Lower leg skin (tissue), 4 donors: ENCODE measurements around the gene SGCG. TPM values are rescaled to one million over a fixed set of nuclear protein-coding genes. Genes with fewer than 3 reads are reported as not detected.
A peak's percentile ranks its signal among the peaks of the same experiment; 100 is the strongest.

Experiments used
- DNase-seq, 2 donors: peaks; one replicate each; pipeline ENCODE4 v3.0.0-alpha.2; 2019; ENCODE audit warnings: low spot score in 2 of 2
- H3K4me3 ChIP-seq: fragments of 200-600 bp; sonication (generic); 2 replicates; pipeline ENCODE4 v1.5.1; 2017; ENCODE audit warnings: mild to moderate bottlenecking, low read depth; ENCODE audit not compliant: poor library complexity, severe bottlenecking
- POLR2A ChIP-seq, 2 donors: fragments of 450-650 bp; IDR thresholded peaks; one replicate each; pipeline ENCODE4 v1.6.1; 2016 to 2017; ENCODE audit warnings: antibody characterized with exemption in 2 of 2, mild to moderate bottlenecking in 1 of 2, moderate library complexity in 1 of 2
- WGBS, 2 donors: methylation state at CpG; one replicate each; pipeline ENCODE4 v1.1.5; 2018; 5-methylcytosine and 5-hydroxymethylcytosine counted together
- intact Hi-C: fragments of 100-400 bp; cut with DNase I; formaldehyde crosslinking; loops from one replicate; pipeline ENCODE4 v1.15.0; 2023; ENCODE audit warnings: low total_unique reads
- total RNA-seq, 4 donors: library from RNA; depleted of rRNA; stranded (reverse); fragments of >200 nt; gene quantifications; one replicate each; pipeline ENCODE4 v1.1.0, GENCODE V29; 2016
- TF ChIP-seq, protein P1 (sequence below), 3 donors: fragments of 450-650 bp; IDR thresholded peaks; one replicate each; pipeline ENCODE4 v1.5.1; 2016; ENCODE audit warnings: antibody characterized with exemption in 3 of 3, mild to moderate bottlenecking in 3 of 3, moderate library complexity in 2 of 3

SGCG gene
- total RNA-seq, 4 donors from 2014 or later: 0.72 to 2.3 (median 0.90) TPM

DNA sequence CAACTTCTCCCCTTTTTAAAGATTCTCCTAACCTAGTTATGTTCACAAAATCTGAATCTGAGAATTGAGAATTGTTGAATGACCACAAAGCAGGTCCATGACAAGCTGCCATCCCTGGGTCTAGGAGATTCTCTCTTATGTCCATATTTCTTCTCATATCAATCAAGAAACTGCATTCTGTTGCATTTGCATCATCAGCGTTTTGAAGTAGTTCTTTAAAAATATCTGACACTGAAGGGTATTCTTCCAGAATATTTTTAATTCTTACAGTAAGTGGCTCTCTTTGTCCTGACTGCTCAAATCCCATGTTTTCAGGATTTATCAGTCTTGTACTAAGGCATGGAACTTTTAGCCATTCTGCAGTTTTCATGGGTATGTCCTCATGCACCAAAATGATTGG is 158.4 kb downstream of the SGCG start:
- TF ChIP-seq, protein P1, sequence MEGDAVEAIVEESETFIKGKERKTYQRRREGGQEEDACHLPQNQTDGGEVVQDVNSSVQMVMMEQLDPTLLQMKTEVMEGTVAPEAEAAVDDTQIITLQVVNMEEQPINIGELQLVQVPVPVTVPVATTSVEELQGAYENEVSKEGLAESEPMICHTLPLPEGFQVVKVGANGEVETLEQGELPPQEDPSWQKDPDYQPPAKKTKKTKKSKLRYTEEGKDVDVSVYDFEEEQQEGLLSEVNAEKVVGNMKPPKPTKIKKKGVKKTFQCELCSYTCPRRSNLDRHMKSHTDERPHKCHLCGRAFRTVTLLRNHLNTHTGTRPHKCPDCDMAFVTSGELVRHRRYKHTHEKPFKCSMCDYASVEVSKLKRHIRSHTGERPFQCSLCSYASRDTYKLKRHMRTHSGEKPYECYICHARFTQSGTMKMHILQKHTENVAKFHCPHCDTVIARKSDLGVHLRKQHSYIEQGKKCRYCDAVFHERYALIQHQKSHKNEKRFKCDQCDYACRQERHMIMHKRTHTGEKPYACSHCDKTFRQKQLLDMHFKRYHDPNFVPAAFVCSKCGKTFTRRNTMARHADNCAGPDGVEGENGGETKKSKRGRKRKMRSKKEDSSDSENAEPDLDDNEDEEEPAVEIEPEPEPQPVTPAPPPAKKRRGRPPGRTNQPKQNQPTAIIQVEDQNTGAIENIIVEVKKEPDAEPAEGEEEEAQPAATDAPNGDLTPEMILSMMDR (IDR thresholded peaks at IDR 0.05): no peak
- no peak for TF ChIP-seq POLR2A (IDR thresholded peaks at IDR 0.05)
- H3K4me3 ChIP-seq: no peak overlapping the region

DNA sequence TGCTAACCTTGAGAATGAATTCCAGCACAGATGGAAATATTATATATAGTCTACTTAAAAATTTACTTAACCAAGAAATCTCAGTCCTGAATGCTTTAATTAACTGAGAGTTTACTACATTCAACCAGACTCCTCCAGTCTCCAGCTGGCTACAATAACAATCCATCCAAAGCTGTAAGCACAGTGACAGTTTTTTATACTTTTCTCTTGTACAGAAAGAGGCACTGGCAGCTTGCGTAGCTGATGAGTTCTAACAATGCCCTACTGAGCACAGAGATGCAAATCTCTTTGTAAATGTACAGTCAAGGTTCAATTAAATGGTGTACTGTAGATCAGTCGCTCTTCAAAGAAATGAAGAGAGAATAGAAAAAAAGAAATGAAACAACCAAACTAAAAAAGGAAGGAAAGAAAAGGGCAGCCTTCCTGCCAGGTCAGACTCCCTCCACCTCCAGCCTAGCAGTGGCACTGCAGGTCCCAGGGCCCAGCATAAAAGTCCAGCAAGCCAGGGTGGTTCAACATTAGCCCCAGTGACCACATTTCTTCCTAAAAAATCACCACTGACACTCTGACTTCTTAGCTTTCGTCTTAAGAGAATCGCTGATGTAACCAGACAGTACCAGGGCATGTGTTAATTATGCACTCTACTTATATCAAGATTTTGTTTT is 164.3 kb downstream of the SGCG start:
- TF ChIP-seq POLR2A (IDR thresholded peaks at IDR 0.05): no peak
- TF ChIP-seq, protein P1 (IDR thresholded peaks at IDR 0.05): no peak
- no peak overlapping the region for H3K4me3 ChIP-seq
- intact Hi-C loops: no loop called here
- 92 to 97% methylated on average over 4 of the region's 4 CpGs for WGBS, 2 donors
- DNase-seq: no peak

More for the DNA sequence above, 158.4 kb downstream of the SGCG start:
- DNase-seq: no peak
- WGBS, 2 donors: 94 to 100% methylated on average over 1 of the region's 1 CpG
- intact Hi-C loops: no loop called here

DNA sequence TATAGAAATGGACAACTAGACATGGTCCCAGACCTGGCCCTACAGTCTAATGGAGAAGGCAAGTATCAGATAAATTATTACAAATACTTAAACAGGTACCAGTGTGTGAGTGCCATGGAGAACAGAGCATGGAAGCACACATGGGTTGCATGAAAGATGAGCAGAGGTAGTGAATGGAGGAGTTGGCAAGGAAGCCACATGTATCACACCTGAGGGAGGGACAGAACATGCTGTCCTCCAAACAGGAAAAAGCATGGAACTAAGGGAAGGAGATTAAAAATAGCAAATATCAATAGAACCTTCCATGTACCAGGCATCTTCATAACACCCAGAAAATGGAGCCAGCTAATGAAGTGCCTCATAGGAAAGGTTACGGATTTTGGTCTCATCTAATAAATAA is 166.8 kb downstream of the SGCG start:
- TF ChIP-seq, protein P1 (IDR thresholded peaks at IDR 0.05): no peak
- no peak for TF ChIP-seq POLR2A (IDR thresholded peaks at IDR 0.05)
- H3K4me3 ChIP-seq: no peak overlapping the region
- WGBS, 2 donors: 97 to 100% methylated on average over 1 of the region's 1 CpG
- DNase-seq: no peak
- intact Hi-C loops: no loop called here

DNA sequence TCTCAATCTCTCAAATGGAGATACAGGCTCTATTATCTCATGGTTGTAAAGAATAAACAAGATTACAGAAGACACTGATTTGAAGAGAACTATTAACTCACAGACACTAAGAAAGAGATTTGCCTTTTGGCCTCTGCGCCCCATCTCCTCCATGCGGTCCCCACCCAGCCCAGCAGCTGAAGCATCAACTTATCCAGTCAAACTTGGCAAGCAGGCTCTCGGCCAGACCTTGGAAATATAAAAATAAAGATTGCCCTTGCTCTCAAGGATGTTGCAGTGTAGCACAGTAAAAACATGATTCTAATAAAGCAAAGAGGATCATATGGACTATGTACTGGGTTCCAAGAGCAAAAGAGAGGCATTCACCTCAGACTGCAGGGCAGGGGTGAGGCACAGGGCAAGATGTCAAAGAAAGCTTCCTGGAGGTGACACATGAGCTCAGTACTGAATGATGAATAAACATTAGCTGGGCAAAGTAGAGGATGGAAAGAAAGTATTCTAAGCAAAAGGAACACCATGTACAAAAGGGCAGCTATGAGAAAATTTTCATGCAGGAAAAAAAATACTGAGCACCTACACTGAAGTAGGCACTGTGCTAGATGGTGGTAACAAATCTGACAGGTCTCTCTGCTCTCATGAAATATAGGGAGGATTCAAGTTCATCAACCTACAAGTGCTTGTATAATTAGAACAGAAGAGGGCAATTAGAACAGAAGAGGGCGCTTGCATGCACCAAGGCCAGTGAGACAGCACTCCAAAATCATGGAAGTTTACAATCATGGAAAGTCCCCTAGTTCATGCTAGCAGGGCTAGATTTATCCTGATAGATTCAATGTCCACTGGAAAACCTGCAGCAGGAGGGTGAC is 167.7 kb downstream of the SGCG start:
- no peak for DNase-seq
- TF ChIP-seq, protein P1 (IDR thresholded peaks at IDR 0.05): no peak
- TF ChIP-seq POLR2A (IDR thresholded peaks at IDR 0.05): no peak
- intact Hi-C loops: no loop called here
- no peak overlapping the region for H3K4me3 ChIP-seq
- WGBS, 2 donors: 69 to 76% methylated on average over 4 of the region's 4 CpGs

DNA sequence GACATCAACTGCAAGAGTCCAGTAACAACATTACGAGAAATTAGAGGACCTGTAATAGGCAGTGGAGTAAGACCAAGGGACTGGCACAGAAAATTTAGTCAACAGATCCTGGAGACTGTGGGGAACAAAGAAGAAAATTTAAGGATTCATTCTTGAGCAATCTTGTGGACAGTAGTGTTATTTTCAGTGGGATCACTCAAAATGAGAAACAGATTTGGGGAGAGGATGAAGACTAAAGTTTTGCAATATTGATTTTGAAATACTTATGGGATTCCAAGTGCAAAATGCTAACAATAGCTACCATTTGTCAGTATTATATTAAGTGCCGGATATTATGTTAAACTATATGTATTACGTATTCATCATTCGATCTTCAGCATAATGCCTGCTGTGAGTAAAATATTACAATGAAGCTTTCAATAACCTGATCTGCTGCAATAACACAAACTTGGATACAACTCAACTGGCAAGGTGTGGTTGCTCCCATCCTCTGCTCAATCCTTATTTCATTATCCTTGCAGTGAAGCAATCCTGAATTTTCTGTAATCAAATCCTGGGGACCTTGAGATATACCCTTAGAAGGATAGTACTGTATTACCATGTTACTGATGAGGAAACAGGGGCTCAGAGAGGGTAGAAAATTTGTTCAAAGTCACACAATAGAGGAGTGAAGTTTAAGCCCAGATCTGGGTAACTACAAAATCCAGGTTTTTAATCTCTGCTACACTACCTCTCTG is 168.6 kb downstream of the SGCG start:
- intact Hi-C loops: no loop called here
- peak in 1 of 2 donors; percentile 28 for DNase-seq
- 62 to 66% methylated on average over 4 of the region's 4 CpGs for WGBS, 2 donors
- H3K4me3 ChIP-seq: no peak overlapping the region
- TF ChIP-seq, protein P1 (IDR thresholded peaks at IDR 0.05): no peak
- TF ChIP-seq POLR2A (IDR thresholded peaks at IDR 0.05): no peak
